Ovary (tissue), 9 donors: ENCODE results near the gene MVP. TPM values are rescaled to one million over a fixed set of nuclear protein-coding genes. Genes with fewer than 3 reads are reported as not detected.

Experiments
- DNase-seq, 5 donors: peaks; one replicate each; pipeline ENCODE4 v3.0.0-alpha.2; 2019 to 2020
- H3K27ac ChIP-seq, 2 donors: fragments of 200-600 bp; one replicate each; pipeline versions ENCODE4 v1.5.1 to v1.8.0; 2019 to 2022
- H3K27me3 ChIP-seq: fragments of 200-600 bp; one replicate; pipeline ENCODE4 v1.8.0; 2022
- H3K36me3 ChIP-seq: fragments of 200-600 bp; sonication (generic); one replicate; pipeline ENCODE4 v1.5.1; 2019
- H3K4me1 ChIP-seq: one replicate; pipeline ENCODE4 v1.8.1; 2013; ENCODE audit warnings: mild to moderate bottlenecking, moderate library complexity; ENCODE audit not compliant: insufficient read depth
- H3K4me3 ChIP-seq: fragments of 200-600 bp; sonication (generic); one replicate; pipeline ENCODE4 v1.5.1; 2017
- H3K9me3 ChIP-seq, 2 donors: fragments of 200-600 bp in 1 of 2; sonication (generic) in 1 of 2; one replicate each; pipeline versions ENCODE4 v1.5.1 to v1.8.1; 2013 to 2019; ENCODE audit warnings: mild to moderate bottlenecking in 1 of 2, moderate library complexity in 1 of 2
- CTCF ChIP-seq, 3 donors: fragments of 450-650 bp in 2 of 3; fragments of 200-600 bp in 1 of 3; IDR thresholded peaks; one replicate each; pipeline versions ENCODE4 v1.5.1 to v1.8.0; 2016 to 2022; ENCODE audit warnings: antibody characterized with exemption in 3 of 3, mild to moderate bottlenecking in 1 of 3
- EP300 ChIP-seq: sonication (generic); formaldehyde crosslinking; IDR thresholded peaks from one replicate; pipeline ENCODE4 v1.6.1; 2017; ENCODE audit warnings: antibody characterized with exemption
- POLR2A ChIP-seq: fragments of 450-650 bp; IDR thresholded peaks from one replicate; pipeline ENCODE4 v1.6.1; 2017; ENCODE audit warnings: antibody characterized with exemption, mild to moderate bottlenecking, moderate library complexity
- WGBS, 3 donors: extraction: QIAGEN DNeasy Blood & Tissue Kit in 1 of 3; methylation state at CpG; one replicate each; pipeline versions ENCODE4 v1.1.5 to v1.1.7; 2013 to 2017; 5-methylcytosine and 5-hydroxymethylcytosine counted together
- intact Hi-C, 4 donors: fragments of 100-400 bp; cut with DNase I; formaldehyde crosslinking; loops; one replicate each; pipeline versions ENCODE4 v1.11.0 to v1.15.1; 2022 to 2023
- polyA plus RNA-seq, 2 donors: library from polyadenylated mRNA; stranded (reverse); fragments of 200-250 nt in 1 of 2; fragments of 350-450 nt in 1 of 2; fragmentation: Illumina TruSeq in 1 of 2; extraction: RNeasy Lipid Tissue Mini Kit (QIAGEN cat#74804) in 1 of 2; gene quantifications; one replicate each; pipeline ENCODE4 v1.2.3, GENCODE V29; 2013 to 2014
- total RNA-seq, 7 donors: library from RNA; depleted of rRNA in 2 of 7; stranded (reverse); fragments of >200 nt in 2 of 7; fragmentation: NEBNext Ultra II Directional in 3 of 7; extraction: Animal tissue kit (Norgen Biotek cat#: 25700) in 3 of 7; gene quantifications; one replicate each; pipeline versions ENCODE4 v1.1.0 to v1.2.4, GENCODE V29; 2016 to 2023
- donor health status: DM: no; HTN: no; CAD: no; lungs with moderate emphysema.
- donor health status: DM: no; HTN: no; CAD: no.
- donor health status: Bipolar disorder and iron deficiency.
- donor health status: DM: yes; HTN: yes; CAD: no.
- donor health status: DM: no; HTN: no; CAD: no.
- donor health status: DM: yes; HTN: yes; CAD: no.

MVP gene
- total and polyA plus RNA-seq, 9 donors = 56.4 to 191 (median 129) TPM

- no peak for DNase-seq
- peaks cover 4% of the 10 kb centered on the region for H3K4me1 ChIP-seq
- no peak overlapping the region for H3K4me3 ChIP-seq
- H3K9me3 ChIP-seq = no peaks in the 10 kb centered on the region
- no peaks in the 10 kb centered on the region for H3K36me3 ChIP-seq
- intact Hi-C loops = no loop called here
- 65 to 74% (median 73%) methylated on average over 10 of the region's 10 CpGs for WGBS, 3 donors
- H3K27me3 ChIP-seq = no peaks in the 10 kb centered on the region
- no peak overlapping the region for H3K27ac ChIP-seq
- TF ChIP-seq CTCF (IDR thresholded peaks at IDR 0.05) (no peak), EP300 (no peak), POLR2A (no peak)
Measured at GRCh38 chr16:29858149-29858849, 38.0 kb downstream of the MVP start.

GRCh38 chr16:29858974-29859373 lies 38.7 kb downstream of the MVP start:
- peaks cover 4% of the 10 kb centered on the region for H3K4me1 ChIP-seq
- H3K4me3 ChIP-seq = no peak overlapping the region
- no peaks in the 10 kb centered on the region for H3K9me3 ChIP-seq
- TF ChIP-seq POLR2A (no peak), EP300 (no peak), CTCF (IDR thresholded peaks at IDR 0.05) (no peak)
- intact Hi-C loops = no loop called here
- 86 to 91% (median 88%) methylated on average over 19 of the region's 19 CpGs for WGBS, 3 donors
- no peaks in the 10 kb centered on the region for H3K27me3 ChIP-seq
- no peak for DNase-seq
- H3K36me3 ChIP-seq = no peaks in the 10 kb centered on the region
- H3K27ac ChIP-seq = no peak overlapping the region

GRCh38 chr16:29860218-29860617 lies 40.0 kb downstream of the MVP start:
- TF ChIP-seq POLR2A (no peak), CTCF (IDR thresholded peaks at IDR 0.05) (no peak), EP300 (no peak)
- no peak overlapping the region for H3K4me3 ChIP-seq
- H3K27me3 ChIP-seq = no peaks in the 10 kb centered on the region
- peaks cover 4% of the 10 kb centered on the region for H3K4me1 ChIP-seq
- H3K9me3 ChIP-seq = no peaks in the 10 kb centered on the region
- no peak for DNase-seq
- H3K27ac ChIP-seq = no peak overlapping the region
- no peaks in the 10 kb centered on the region for H3K36me3 ChIP-seq
- WGBS, 3 donors = 88 to 92% (median 89%) methylated on average over 9 of the region's 9 CpGs
- intact Hi-C loops = loop anchor here in 1 of 4 donors (10.0 kb wide), 1 partner anchor 145 kb away; no protein-coding TSS in a partner anchor

- no peaks in the 10 kb centered on the region for H3K27me3 ChIP-seq
- H3K4me1 ChIP-seq = peaks cover 4% of the 10 kb centered on the region
- intact Hi-C loops = loop anchor here in 1 of 4 donors (10.0 kb wide), 1 partner anchor 142 kb away; no protein-coding TSS in a partner anchor
- 1 to 2% (median 2%) methylated on average over 27 of the region's 27 CpGs for WGBS, 3 donors
- H3K9me3 ChIP-seq = no peaks in the 10 kb centered on the region
- TF ChIP-seq EP300 (no peak), CTCF (IDR thresholded peaks at IDR 0.05) (no peak), POLR2A (no peak)
- H3K36me3 ChIP-seq = no peaks in the 10 kb centered on the region
- peak overlapping the region; percentile 77 for H3K4me3 ChIP-seq
- no peak for DNase-seq
- peak overlapping the region; percentile 89 to 93 for H3K27ac ChIP-seq
Measured at GRCh38 chr16:29862383-29862883, 42.2 kb downstream of the MVP start.
